ENCODE results near the gene GAS2L1.

DNA sequence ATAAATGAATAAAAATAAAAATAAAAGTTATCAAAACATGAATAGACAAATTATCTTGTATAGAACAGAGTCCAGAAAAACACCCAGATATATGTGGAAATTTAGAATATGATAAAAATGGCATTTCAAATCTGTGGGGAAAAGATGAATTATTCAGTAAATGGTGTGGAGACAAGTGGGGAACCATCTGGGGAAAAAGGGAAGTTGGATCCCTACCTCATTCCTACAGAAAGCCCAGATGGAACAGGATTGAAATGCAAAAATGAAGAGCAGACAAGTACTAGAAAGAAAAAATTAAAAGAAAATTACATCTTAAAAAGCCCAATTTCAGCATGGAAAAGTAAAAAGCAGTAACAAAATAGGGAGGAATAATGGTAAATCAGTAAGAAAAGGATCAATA lies 17.2 kb downstream of the GAS2L1 start:
- TF ChIP-seq, protein P1, sequence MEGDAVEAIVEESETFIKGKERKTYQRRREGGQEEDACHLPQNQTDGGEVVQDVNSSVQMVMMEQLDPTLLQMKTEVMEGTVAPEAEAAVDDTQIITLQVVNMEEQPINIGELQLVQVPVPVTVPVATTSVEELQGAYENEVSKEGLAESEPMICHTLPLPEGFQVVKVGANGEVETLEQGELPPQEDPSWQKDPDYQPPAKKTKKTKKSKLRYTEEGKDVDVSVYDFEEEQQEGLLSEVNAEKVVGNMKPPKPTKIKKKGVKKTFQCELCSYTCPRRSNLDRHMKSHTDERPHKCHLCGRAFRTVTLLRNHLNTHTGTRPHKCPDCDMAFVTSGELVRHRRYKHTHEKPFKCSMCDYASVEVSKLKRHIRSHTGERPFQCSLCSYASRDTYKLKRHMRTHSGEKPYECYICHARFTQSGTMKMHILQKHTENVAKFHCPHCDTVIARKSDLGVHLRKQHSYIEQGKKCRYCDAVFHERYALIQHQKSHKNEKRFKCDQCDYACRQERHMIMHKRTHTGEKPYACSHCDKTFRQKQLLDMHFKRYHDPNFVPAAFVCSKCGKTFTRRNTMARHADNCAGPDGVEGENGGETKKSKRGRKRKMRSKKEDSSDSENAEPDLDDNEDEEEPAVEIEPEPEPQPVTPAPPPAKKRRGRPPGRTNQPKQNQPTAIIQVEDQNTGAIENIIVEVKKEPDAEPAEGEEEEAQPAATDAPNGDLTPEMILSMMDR (IDR thresholded peaks at IDR 0.05): no peak
- TF ChIP-seq POLR2A (IDR thresholded peaks at IDR 0.05): no peak

Measured in body of pancreas (tissue), 4 donors.